HG03439 (cell line): Measurements from ENCODE around the gene N4BP2L1.
"Not testable (repeated sequence)": the region's sequence is repeated elsewhere in the genome, so short reads cannot be mapped to it uniquely, and the experiment has no call there.

Experiments used
- ATAC-seq: cut with Tn5 transposase; IDR thresholded peaks from one replicate; pipeline ENCODE4 v1.9.1; 2021; ENCODE audit warnings: mild to moderate bottlenecking, moderate library complexity; ENCODE audit not compliant: unreplicated experiment

N4BP2L1 gene

DNA sequence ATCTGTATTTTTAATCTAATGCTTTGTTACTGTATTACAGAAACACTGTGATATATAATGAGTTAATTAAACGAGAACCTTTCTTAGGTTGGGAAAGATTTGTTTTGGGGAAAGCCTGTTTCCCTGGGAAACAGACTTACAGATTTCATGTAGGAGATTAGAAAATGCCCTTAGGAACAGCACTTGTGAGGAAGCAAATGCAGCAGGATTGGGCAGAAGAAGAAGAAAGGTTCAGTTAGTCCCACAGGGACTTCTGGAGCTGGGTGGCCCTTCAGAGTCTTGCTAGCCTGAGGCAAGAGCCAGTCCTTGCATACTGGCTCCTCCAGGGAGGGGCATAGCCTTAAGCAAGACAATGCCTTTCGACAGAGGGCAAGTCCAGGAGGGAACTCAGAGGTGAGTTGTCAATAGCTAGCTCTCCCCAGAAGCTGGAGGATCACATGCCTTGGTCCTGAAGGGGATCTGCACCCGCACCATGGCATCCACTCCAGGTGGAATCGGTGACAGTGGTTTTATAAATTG, 36.8 kb downstream of the N4BP2L1 start:
- ATAC-seq, result no peak

DNA sequence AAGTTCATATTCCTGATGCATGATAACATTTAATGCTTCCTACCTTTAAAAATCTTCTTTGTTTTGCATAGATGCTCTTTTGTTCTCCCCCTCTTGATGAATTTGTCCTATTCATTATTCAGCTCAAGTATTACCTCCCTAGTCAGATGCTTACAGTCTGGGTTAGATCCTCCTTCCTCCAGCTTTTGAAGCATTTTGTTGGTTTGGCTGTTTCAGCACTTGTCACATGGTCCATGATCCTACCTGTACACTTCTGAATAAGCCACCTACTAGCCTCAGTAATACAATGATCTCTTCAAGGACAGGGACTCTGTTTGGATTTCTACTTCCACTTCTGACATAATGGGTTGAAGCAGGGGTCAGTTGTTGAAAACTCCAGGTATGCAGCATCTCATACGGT, 37.4 kb downstream of the N4BP2L1 start:
- ATAC-seq, result no peak

DNA sequence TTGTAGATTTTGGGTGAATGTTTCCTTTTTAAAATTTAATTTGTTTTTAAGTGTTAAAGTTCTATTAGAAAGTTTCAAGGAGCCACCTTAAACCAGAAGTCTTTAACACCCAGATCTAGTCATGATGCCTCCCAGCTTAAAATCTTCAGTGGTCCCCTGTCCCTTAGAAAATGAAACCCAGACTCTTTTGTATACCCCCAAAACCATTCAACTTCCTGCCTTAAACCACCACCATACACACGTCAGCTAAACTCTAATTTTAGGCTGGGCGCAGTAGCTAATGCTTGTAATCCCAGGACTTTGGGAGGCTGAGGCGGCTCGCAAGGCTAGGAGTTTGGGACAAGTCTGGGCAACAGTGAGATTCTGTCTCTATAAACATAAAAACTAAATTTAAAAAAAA, 37.9 kb downstream of the N4BP2L1 start:
- no peak for ATAC-seq

DNA sequence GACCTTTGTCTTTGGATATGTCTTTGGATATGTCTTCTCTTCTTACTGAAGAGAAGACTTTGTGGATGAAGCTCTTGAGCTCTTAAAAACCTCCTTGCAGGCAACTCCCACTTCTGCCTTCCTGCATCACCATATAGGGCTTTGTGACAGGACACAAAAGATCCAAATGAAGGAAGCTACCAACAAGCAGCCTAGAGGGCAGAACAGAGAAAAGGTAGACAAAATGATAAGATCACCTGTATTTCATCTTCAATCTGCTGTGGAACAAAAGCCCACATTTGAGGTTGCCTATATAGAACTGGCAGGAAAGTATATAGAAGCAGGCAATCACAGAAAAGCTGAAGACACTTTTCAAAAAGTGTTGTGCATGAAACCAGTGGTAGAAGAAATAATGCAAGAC, 42.5 kb downstream of the N4BP2L1 start:
- no peak for ATAC-seq

DNA sequence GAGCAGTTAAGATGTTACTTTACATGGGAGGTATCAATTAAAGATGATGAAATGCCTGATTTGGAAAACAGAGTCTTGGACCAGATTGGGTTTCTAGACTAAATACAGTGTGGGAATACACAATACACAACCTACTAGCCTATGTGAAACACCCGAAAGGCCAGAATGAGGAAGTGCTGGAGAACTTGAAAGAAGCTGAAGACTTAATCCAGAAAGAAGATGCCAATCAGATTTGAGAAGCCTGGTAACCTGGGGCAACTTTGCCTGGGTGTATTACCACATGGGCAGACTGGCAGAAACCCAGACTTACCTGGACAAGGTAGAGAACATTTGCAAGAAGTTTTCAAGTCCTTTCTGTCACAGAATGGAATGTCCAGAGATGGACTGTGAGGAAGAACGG, 43.2 kb downstream of the N4BP2L1 start:
- no peak for ATAC-seq

DNA sequence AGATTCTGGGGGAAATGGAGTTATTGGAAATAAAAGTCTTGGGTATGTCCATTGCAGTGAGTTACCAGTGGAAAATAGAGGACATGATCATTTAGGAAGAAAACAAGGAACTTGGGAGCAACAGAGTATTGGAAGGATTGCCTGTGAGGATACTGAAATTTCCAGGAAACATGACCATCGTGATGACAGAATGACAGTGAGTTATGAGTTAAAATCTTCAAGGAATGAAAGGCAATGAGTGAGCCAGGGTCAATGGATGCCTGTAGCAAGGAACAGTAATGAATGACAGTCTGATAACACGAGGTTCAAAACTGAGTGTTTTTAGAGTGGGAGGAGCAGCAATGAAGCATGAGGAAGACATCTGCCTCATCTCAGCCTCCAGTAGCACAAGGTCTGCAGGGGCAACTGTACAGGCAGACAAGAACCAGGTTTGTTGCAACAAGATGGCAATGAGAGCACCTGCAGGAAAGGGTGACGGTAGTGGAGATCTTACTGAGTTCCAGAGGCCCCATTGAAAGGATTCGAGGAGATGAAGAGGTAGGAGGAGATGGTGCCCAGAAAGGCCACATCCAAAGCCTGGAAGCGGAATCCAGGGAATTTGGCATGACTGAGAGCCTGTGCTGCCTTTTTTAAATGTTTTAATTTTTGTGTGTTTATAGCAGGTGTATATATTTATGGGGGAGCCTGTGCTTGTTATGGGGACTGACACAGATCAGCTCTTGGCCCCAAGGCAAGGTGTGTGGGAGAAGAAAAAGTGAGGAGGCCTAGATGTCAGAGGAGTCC, 43.9 kb downstream of the N4BP2L1 start:
- ATAC-seq, result no peak

DNA sequence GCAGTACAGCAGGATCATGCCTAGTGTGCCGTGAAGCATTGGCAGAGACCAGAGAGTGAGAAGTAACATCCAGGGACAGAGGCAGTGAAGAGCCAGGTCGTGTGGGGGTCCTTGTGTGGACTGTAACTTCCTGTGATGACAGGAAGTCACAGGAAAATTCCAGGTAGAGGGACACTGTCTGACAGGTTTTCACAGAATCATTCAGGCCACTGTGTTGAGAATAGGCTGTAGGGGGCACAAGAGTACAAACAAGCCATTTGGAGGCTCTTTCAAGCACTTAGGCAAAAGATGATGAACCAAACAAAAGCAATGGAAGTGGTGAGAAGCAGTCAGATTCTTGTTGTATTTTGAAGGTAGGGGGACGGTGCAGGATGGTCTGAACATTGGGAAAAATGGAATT, 46.4 kb downstream of the N4BP2L1 start:
- ATAC-seq, result no peak

DNA sequence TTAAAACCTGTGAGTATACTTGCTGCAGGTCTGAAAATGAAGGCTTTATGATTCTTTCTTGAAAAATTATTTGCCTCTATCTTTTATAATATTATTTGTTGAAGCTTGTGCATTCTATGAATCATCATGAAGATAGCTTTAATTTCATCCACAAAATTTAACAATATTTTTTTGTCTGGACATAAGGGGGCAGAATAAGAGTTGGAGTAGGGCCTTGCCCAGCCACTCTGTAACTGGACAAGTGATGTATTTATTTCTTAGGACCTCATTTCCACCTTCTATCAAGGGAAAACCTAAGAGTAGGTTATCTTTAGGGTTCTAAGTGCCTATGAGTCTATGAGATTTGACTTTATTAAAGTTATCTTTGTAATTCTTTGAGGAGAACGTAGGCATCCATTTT, 49.9 kb downstream of the N4BP2L1 start:
- no peak for ATAC-seq

DNA sequence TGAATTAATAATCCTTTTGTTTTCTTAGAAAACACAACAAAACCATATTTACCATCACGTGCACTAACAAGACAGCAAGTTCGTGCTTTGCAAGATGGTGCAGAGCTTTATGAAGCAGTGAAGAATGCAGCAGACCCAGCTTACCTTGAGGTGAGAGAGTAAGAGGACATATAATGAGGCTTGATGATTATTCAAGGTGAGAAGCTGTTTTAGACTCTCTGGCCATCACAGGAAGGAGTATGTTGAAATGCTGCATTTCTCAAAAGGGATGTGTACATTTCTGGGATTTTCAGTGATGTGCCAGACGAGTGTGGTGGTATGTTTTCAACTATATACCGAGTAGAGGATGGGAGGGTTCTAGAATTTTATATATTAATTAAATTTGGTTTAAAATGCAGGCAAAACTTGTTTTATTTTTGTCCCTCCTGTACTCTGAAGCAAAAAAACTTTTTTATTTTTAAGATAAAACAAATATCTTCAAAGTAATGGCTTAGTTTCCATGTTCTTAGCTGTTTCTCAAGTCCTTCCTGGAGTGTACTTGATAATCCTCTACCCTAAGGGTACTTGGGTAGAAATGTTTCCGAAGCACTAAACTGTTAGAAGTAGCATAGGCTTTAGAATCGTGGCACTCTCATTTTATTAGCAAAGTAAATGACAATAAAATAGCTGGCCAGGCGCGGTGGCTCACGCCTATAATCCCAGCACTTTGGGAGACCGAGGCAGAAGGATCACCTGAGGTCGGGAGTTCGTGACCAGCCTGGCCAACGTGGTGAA, 51.1 kb downstream of the N4BP2L1 start:
- no peak for ATAC-seq

DNA sequence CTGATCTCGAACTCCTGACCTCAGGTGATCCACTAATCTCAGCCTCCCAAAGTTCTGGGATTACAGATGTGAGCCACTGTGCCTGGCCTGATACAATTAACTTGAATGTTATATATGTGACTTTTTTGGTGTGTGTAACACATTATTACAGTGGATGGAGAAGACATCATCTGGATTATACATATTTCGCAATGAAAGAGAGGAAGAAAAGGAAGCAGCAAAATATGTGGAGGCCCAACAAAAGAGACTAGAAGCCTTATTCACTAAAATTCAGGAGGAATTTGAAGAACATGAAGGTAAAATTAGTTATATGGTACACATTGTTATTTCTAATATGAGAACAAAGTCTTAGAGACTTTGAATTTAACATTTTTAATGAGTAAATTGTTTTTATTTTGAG, 57.1 kb downstream of the N4BP2L1 start:
- no peak for ATAC-seq

DNA sequence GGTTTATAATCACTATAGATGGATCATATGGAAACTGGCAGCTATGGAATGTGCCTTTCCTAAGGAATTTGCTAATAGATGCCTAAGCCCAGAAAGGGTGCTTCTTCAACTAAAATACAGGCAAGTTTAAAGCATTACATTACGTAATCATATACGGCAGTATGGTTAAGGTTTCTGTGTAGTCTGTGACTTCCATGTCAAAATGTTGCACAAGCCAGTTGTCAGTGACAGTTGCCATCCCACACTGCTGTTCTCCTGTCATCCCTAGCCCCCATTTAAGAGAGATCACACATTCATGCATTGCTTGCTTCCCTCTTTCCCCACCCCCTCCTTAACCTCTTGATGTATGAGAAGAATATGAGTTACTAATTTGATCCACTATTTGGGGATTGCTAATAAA, 65.4 kb downstream of the N4BP2L1 start:
- no peak for ATAC-seq

DNA sequence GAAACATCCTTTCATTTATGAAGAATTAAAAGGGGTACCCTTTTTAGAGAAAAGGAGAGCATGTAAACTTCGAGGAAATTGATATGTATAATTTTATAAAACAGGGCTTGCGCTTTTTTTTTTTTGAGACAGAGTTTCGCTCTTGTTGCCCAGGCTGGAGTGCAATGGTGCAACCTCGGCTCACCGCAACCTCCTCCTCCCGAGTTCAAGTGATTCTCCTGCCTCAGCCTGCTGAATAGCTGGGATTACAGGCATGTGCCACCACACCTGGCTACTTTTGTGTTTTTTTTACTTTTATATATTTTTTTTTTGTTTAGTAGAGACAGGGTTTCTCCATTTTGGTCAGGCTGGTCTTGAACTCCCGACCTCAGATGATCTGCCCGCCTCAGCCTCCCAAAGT, 72.0 kb downstream of the N4BP2L1 start:
- not testable (repeated sequence) for ATAC-seq

DNA sequence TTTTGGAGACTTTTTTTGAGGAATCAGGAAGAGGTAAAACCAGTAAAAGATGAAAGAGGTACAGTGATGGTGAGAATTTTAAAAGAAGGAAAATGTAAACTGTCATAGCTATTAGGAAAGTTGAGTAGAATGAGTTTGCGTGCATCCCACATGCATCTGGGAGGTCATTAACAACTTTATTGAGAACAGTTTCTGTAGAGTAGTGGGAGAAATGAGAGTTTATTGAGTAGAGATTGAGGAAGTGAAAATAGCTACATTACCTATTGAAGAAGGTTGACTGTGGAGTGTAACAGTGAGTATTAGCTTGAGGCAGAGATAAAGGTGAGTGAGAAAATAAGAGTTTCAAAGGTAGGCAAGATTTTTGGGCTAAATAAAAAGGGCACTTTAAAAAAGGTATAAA, 73.9 kb downstream of the N4BP2L1 start:
- no peak for ATAC-seq

DNA sequence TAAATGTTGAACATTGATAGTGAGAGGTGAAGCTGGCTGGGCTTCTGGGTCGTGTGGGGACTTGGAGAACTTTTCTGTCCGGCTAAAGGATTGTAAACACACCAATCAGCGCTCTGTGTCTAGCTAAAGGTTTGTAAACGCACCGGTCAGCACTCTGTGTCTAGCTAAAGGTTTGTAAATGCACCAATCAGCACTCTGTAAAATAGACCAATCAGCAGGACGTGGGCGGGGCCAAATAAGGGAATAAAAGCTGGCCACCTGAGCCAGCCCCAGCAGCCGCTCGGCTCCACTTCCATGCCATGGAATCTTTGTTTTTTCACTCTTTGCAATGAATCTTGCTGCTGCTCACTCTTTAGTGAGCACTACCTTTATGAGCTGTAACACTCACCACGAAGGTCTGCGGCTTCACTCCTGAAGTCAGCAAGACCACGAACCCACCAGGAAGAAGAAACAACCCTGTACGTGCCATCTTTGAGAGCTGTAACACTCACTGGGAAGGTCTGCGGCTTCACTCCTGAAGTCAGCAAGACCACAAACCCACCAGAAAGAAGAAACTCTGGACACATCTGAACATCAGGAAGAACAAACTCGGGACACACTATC, 77.0 kb downstream of the N4BP2L1 start:
- not testable (repeated sequence) for ATAC-seq
